SK-N-SH (cell line): ENCODE data around the gene NKX6-2.

Source experiments
- CTCF ChIP-seq: fragments of 200-600 bp; sonication (generic); IDR thresholded peaks from 2 replicates; pipeline ENCODE4 v1.6.1; 2017; ENCODE audit warnings: antibody characterized with exemption, mild to moderate bottlenecking, moderate library complexity
- EP300 ChIP-seq, 2 experiments: IDR thresholded peaks; 2 replicates each; pipeline versions ENCODE4 v1.4.0 to v1.6.1; 2012; ENCODE audit warnings: borderline replicate concordance in 1 of 2, low read depth in 1 of 2, low read length in 1 of 2
- EZH2phosphoT487 ChIP-seq: fragments of 200-600 bp; sonication (generic); IDR thresholded peaks from 2 replicates; pipeline ENCODE4 v1.6.1; 2017; ENCODE audit warnings: low read depth, mixed run types, mild to moderate bottlenecking, antibody characterized with exemption, moderate library complexity, borderline replicate concordance
- FOXJ3 ChIP-seq: sonication (generic); formaldehyde crosslinking; IDR thresholded peaks from 2 replicates; pipeline ENCODE4 v1.5.1; 2020; ENCODE audit warnings: mild to moderate bottlenecking, missing genetic modification reagents
- GABPA ChIP-seq: IDR thresholded peaks from 2 replicates; pipeline ENCODE4 v1.4.0; 2012; ENCODE audit warnings: low read depth, mild to moderate bottlenecking
- JUND ChIP-seq: IDR thresholded peaks from 2 replicates; pipeline ENCODE4 v1.4.0; 2012
- MAX ChIP-seq: IDR thresholded peaks from 2 replicates; pipeline ENCODE4 v1.4.0; 2012; ENCODE audit warnings: low read depth
- MEF2A ChIP-seq: IDR thresholded peaks from 2 replicates; pipeline ENCODE4 v1.4.0; 2012; ENCODE audit warnings: low read depth, borderline replicate concordance
- NRF1 ChIP-seq: IDR thresholded peaks from 2 replicates; pipeline ENCODE4 v1.6.1; 2012; ENCODE audit warnings: low read depth, mild to moderate bottlenecking, low read length
- POLR2AphosphoS5 ChIP-seq: IDR thresholded peaks from 2 replicates; pipeline ENCODE4 v1.6.1; 2012; ENCODE audit warnings: low read depth, low read length
- RFX5 ChIP-seq: IDR thresholded peaks from 2 replicates; pipeline ENCODE4 v1.6.1; 2012; ENCODE audit warnings: mild to moderate bottlenecking, improper control_type of control experiment, low read length
- TAF1 ChIP-seq: IDR thresholded peaks from 2 replicates; pipeline ENCODE4 v1.6.1; 2012; ENCODE audit warnings: low read depth, mild to moderate bottlenecking, low read length, moderate library complexity, borderline replicate concordance
- TEAD4 ChIP-seq: IDR thresholded peaks from 2 replicates; pipeline ENCODE4 v1.4.0; 2012; ENCODE audit warnings: mild to moderate bottlenecking, borderline replicate concordance; ENCODE audit not compliant: insufficient read depth
- YY1 ChIP-seq: IDR thresholded peaks from 2 replicates; pipeline ENCODE4 v1.4.0; 2012; ENCODE audit warnings: low read depth, mild to moderate bottlenecking

GRCh38 chr10:132834891-132835847 is 49.2 kb upstream of the NKX6-2 start:
- no peak for TF ChIP-seq CTCF
- TF ChIP-seq NRF1 = no peak
- TF ChIP-seq POLR2AphosphoS5 = no peak
- no peak for TF ChIP-seq YY1
- no peak for TF ChIP-seq MAX
- TF ChIP-seq EP300 (IDR thresholded peaks at IDR 0.05; ENCODE audit: borderline replicate concordance in 1 of 2, low read depth in 1 of 2, low read length in 1 of 2) = no peak
- TF ChIP-seq EZH2phosphoT487 = no peak
- no peak for TF ChIP-seq GABPA
- TF ChIP-seq RFX5 = no peak
- TF ChIP-seq TAF1 = no peak
- no peak for TF ChIP-seq FOXJ3 (CRISPR knock-in tag)
- no peak for TF ChIP-seq JUND
- TF ChIP-seq MEF2A = no peak
- no peak for TF ChIP-seq TEAD4
